ENCODE data around the gene C2CD2L.

Gene C2CD2L

GRCh38 chr11:119155733-119156492 is 48.8 kb downstream of the C2CD2L start:
- no peaks in the 10 kb centered on the region for H3F3A ChIP-seq (ENCODE audit: low read depth)
- TF ChIP-seq EZH2phosphoT487 (IDR thresholded peaks at IDR 0.05; ENCODE audit: borderline replicate concordance) (no peak), CTCF (conservative IDR thresholded peaks at IDR 0.05; ENCODE audit: low read length) (peak; percentile 46)
- H3K9ac ChIP-seq (ENCODE audit: low read depth, low read length, poor library complexity, severe bottlenecking), result no peak overlapping the region
- H3K4me1 ChIP-seq (ENCODE audit: insufficient read depth, low read length, poor library complexity, severe bottlenecking), result peaks cover 5% of the 10 kb centered on the region
- no peaks in the 10 kb centered on the region for H3K27me3 ChIP-seq (ENCODE audit: insufficient read depth, low read length, poor library complexity, severe bottlenecking)
- H3K79me2 ChIP-seq (ENCODE audit: insufficient read depth, low read length), result no peaks in the 10 kb centered on the region
- H4K20me1 ChIP-seq (ENCODE audit: insufficient read depth, low read length, poor library complexity, severe bottlenecking), result no peaks in the 10 kb centered on the region
- H3K36me3 ChIP-seq (ENCODE audit: insufficient read depth, low read length), result no peaks in the 10 kb centered on the region
- no peak overlapping the region for H3K4me3 ChIP-seq (ENCODE audit: low read length, poor library complexity, severe bottlenecking)
- peak overlapping the region; percentile 45 for H3K4me2 ChIP-seq (ENCODE audit: low read depth, low read length, poor library complexity, severe bottlenecking)
- no peaks in the 10 kb centered on the region for H3K9me2 ChIP-seq (replicated peaks; ENCODE audit: low read depth, low read length)
- 0 out of 2 replicates have a peak overlapping the region, but pooled peaks have one; percentile 28 for H2AFZ ChIP-seq (ENCODE audit: low read length)
- H3K9me3 ChIP-seq (ENCODE audit: insufficient read depth, low read depth, low read length), result no peaks in the 10 kb centered on the region

GRCh38 chr11:119156496-119156895 is 49.4 kb downstream of the C2CD2L start:
- Histone ChIP-seq H3K9ac (ENCODE audit: low read depth, low read length, poor library complexity, severe bottlenecking) (no peak overlapping the region), H3K9me2 (replicated peaks; ENCODE audit: low read depth, low read length) (no peaks in the 10 kb centered on the region), H3F3A (ENCODE audit: low read depth) (no peaks in the 10 kb centered on the region), H3K9me3 (ENCODE audit: insufficient read depth, low read depth, low read length) (no peaks in the 10 kb centered on the region), H3K27me3 (ENCODE audit: insufficient read depth, low read length, poor library complexity, severe bottlenecking) (no peaks in the 10 kb centered on the region), H3K36me3 (ENCODE audit: insufficient read depth, low read length) (no peaks in the 10 kb centered on the region), H3K4me2 (ENCODE audit: low read depth, low read length, poor library complexity, severe bottlenecking) (no peak overlapping the region), H3K4me3 (ENCODE audit: low read length, poor library complexity, severe bottlenecking) (no peak overlapping the region), H2AFZ (ENCODE audit: low read length) (no peak overlapping the region), H3K4me1 (ENCODE audit: insufficient read depth, low read length, poor library complexity, severe bottlenecking) (peaks cover 5% of the 10 kb centered on the region), H4K20me1 (ENCODE audit: insufficient read depth, low read length, poor library complexity, severe bottlenecking) (no peaks in the 10 kb centered on the region), H3K79me2 (ENCODE audit: insufficient read depth, low read length) (no peaks in the 10 kb centered on the region)
- TF ChIP-seq EZH2phosphoT487 (IDR thresholded peaks at IDR 0.05; ENCODE audit: borderline replicate concordance) (no peak), CTCF (conservative IDR thresholded peaks at IDR 0.05; ENCODE audit: low read length) (no peak)

GRCh38 chr11:119157063-119157462 is 49.9 kb downstream of the C2CD2L start:
- H2AFZ ChIP-seq (ENCODE audit: low read length), result no peak overlapping the region
- no peak overlapping the region for H3K4me2 ChIP-seq (ENCODE audit: low read depth, low read length, poor library complexity, severe bottlenecking)
- TF ChIP-seq EZH2phosphoT487 (IDR thresholded peaks at IDR 0.05; ENCODE audit: borderline replicate concordance) (no peak), CTCF (conservative IDR thresholded peaks at IDR 0.05; ENCODE audit: low read length) (no peak)
- H3K36me3 ChIP-seq (ENCODE audit: insufficient read depth, low read length), result no peaks in the 10 kb centered on the region
- H3K9me2 ChIP-seq (replicated peaks; ENCODE audit: low read depth, low read length), result no peaks in the 10 kb centered on the region
- H3K27me3 ChIP-seq (ENCODE audit: insufficient read depth, low read length, poor library complexity, severe bottlenecking), result no peaks in the 10 kb centered on the region
- no peaks in the 10 kb centered on the region for H3K79me2 ChIP-seq (ENCODE audit: insufficient read depth, low read length)
- H3K4me3 ChIP-seq (ENCODE audit: low read length, poor library complexity, severe bottlenecking), result no peak overlapping the region
- H3K4me1 ChIP-seq (ENCODE audit: insufficient read depth, low read length, poor library complexity, severe bottlenecking), result peaks cover 5% of the 10 kb centered on the region
- no peaks in the 10 kb centered on the region for H3K9me3 ChIP-seq (ENCODE audit: insufficient read depth, low read depth, low read length)
- H3F3A ChIP-seq (ENCODE audit: low read depth), result no peaks in the 10 kb centered on the region
- no peak overlapping the region for H3K9ac ChIP-seq (ENCODE audit: low read depth, low read length, poor library complexity, severe bottlenecking)
- H4K20me1 ChIP-seq (ENCODE audit: insufficient read depth, low read length, poor library complexity, severe bottlenecking), result no peaks in the 10 kb centered on the region

Measured in Loucy (cell line).